ENCODE results near the gene IFNAR2. TPM values are rescaled to one million over a fixed set of nuclear protein-coding genes. Genes with fewer than 3 reads are reported as not detected.

IFNAR2 gene
- polyA plus RNA-seq, 6 donors from 2014 or later: 41.4 to 61.7 (median 50.8) TPM

DNA sequence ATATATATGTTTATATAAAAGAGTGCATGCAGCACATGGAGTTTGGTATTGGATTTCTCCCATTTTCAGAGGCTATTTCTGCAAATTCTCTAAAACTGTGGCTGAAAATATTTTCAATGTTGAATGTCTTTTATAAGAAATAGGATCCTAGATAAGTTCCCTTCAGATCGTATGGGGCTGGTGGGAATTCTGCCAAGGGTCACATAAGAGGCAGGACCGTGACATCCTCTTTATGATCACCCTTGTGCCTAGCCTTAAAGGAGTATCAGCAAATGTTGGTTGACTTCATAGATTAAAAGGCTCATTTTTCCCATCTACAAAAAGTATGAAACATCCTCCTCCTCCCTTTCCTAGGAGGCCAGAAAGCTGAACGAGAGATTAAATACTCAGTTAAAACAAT is 1.3 kb upstream of the IFNAR2 start:
- Mint-ChIP-seq H3K36me3 (peaks cover 0 to 10% of the 10 kb centered on the region in 2 donors), H3K27ac (peak overlapping the region in 1 of 6 donors; percentile 51), H3K4me3 (peak overlapping the region in 4 of 8 donors; percentile 9 to 98 (median 74)), H3K27me3 (no peaks in the 10 kb centered on the region), H3K9me3 (no peaks in the 10 kb centered on the region), H3K4me1 (peaks cover 26 to 34% (median 34%) of the 10 kb centered on the region in 3 donors)
- no peak for ATAC-seq (ENCODE audit: low read depth in 2 of 2)
- no peak for DNase-seq

DNA sequence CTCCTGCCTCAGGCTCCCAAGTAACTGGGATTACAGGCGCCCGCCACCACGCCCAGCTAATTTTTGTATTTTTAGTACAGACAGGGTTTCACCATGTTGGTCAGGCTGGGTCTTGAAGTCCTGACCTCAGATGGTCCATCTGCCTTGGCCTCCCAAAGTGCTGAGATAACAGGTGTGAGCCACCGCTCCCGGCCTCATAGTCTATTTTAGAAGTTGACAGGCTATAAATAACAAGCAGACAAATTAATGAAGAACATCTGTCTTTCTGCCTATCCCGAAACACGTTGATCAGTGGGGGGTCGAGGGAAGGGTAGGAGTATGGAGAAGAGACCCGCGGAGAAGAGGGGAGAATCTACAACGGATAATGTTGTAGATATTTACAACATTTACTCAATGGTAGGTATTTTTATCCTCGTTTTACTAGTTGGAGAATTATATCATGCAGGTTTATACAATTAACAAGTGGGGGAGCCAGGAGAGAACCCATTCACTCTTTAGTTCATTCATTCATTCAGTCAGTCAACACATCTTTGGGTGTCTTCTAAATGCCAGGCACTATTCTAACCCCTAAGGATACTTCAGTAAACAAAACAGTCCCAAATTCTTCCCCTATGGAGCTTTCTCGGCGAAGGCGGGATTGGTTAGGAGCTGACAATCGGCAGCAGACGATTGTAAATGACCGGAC is 497 bp upstream of the IFNAR2 start:
- no peak for DNase-seq
- ATAC-seq (ENCODE audit: low read depth in 2 of 2): peak; percentile 16 to 22
- peak overlapping the region; percentile 2 to 93 (median 76) for H3K27ac Mint-ChIP-seq
- H3K4me1 Mint-ChIP-seq: peaks cover 31 to 42% (median 42%) of the 10 kb centered on the region in 3 donors
- no peaks in the 10 kb centered on the region for H3K9me3 Mint-ChIP-seq
- H3K4me3 Mint-ChIP-seq: peak overlapping the region; percentile 62 to 98 (median 88)
- H3K27me3 Mint-ChIP-seq: no peaks in the 10 kb centered on the region
- H3K36me3 Mint-ChIP-seq: peaks cover 2 to 10% of the 10 kb centered on the region in 2 donors

DNA sequence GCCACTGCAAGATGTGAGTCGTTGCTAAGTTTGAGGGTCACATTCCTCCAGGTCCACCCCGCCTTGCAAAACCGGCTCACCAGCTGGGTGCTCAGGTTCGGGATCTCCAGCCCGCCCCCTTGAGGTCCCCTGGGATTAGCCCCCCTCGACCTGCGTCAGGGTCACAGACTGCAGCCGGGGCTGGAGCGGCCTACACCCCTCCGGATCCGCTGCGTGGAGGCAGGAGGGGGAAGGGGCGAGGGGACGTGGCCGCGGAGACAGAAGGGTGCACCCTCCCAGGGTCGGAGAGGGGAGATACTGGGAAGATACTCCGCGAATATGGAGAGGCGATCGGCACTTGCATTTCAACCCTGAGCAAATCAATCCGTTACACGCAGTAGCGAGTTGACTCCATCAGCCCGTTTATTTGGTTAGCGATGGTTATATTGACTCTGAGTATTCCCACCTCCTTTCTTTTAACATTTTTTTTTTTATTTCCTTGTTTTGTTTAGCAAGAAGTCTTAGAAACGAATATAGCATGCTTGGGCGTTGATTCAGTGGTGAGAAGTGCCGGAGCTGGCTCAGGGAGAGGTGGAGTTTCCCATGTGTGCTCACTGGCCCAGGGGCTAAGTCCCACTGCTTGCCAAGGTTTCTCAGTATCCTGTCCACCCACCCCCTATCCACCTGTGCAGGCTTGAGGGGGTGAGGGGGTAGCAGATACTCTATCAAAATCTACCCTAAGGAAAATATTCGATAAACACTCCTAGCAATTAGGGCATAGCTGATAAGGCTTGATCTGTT is 997 bp downstream of the IFNAR2 start:
- ATAC-seq (ENCODE audit: low read depth in 2 of 2) (peak; percentile 56 to 62), DNase-seq (peak; percentile 72)
- Mint-ChIP-seq H3K36me3 (peaks cover 7 to 10% of the 10 kb centered on the region in 2 donors), H3K27ac (peak overlapping the region; percentile 75 to 96 (median 92)), H3K9me3 (no peaks in the 10 kb centered on the region), H3K27me3 (no peaks in the 10 kb centered on the region), H3K4me1 (peaks cover 37 to 52% (median 42%) of the 10 kb centered on the region in 3 donors), H3K4me3 (peak overlapping the region; percentile 90 to 98 (median 92))

DNA sequence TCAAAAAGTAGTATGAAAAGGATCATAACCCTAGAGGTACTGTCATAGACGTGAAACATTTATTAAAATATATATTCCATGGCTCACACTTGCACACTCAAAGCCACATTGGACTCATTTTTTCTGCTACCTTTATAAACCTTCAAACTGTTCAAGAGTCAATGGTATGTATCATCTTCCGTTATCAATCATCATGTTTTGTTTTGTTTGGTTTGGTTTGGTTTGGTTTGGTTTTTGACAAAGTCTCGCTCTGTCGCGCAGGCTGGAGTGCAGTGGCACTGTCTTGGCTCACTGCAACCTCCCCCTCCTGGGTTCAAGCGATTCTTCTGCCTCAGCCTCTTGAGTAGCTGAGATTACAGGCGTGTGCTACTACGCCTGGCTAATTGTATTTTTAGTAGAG is 1.8 kb downstream of the IFNAR2 start:
- DNase-seq (no peak), ATAC-seq (ENCODE audit: low read depth in 2 of 2) (no peak)
- no peaks in the 10 kb centered on the region for H3K27me3 Mint-ChIP-seq
- H3K9me3 Mint-ChIP-seq: no peaks in the 10 kb centered on the region
- H3K27ac Mint-ChIP-seq: peak overlapping the region in 5 of 6 donors; percentile 44 to 95 (median 75)
- H3K4me1 Mint-ChIP-seq: peaks cover 45 to 56% (median 49%) of the 10 kb centered on the region in 3 donors
- H3K4me3 Mint-ChIP-seq: peak overlapping the region; percentile 76 to 98 (median 92)
- peaks cover 7 to 10% of the 10 kb centered on the region in 2 donors for H3K36me3 Mint-ChIP-seq

DNA sequence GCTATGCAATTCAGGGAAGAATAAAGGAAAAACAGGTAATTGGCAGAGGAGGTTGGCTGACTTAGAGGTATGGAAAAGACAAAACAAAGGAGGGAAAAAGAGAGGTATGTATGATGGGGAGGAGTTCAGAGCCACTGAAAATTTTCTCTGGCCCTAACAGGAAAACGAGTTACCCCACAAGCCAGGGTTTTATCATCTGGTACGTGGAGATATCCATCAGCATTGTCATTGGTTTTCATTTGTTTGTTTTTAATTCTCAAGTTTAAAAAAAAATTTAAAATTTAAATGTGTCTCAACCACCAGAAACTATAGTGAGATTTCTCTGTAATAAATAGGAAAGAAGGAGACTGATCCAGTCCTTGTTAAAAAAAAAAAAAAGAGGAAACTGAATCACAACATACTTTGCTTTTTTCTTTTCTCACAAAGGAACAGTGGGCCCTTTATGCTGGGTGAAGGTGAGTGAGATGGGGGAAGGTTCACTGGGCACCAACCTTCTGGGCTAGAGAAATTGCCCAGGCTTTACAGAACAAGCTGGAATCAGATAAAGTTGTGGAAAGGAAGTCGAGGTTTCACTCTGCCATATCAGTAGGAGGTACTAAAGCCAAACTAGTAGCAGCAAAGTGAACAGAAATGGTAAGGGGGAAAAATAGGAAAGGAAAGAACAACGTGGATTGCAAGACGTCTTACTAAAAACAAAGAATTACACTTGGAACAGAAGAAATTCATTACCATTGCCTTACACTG is 2.7 kb downstream of the IFNAR2 start:
- H3K27me3 Mint-ChIP-seq: no peaks in the 10 kb centered on the region

DNA sequence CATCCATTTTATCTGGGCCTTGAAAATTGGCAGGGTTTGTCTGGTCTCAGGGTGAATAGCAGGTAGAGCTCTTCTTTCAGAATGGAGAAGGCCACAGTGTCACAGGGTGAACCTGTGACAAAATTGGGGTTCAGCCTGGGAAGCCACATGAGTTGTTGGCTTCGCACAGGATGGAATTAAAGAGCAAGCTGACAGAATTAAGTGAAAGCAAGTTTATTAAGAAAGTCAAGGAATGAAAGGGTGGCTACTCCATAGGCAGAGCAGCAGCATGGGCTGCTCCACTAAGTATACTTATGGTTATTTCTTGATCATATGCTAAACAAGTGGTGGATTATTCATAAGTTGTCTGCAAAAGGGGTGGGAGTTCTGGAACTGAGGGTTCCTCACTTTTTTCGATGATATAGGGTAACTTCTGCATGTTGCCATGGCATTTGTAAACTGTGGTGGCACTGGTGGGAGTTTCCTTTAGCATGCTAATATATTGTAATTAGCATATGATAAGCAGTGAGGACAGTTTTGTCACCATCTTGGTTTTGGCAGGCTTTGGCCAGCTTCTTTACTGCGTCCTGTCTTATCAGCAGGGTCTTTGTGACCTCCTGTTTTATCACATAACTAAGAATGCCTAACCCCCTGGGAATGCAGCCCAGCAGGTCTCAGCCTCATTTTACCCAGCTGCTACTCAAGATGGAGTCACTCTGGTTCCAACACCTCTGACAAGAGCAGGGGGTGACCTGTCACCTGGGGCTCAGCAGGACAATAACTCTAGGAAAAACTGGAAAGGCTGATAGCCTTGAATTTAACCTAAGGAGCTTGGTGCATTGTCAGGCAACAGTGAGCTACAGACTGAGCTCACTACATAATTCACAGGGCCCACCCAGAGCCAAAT is 5.1 kb downstream of the IFNAR2 start:
- H3K27ac Mint-ChIP-seq: peak overlapping the region in 4 of 6 donors; percentile 34 to 68 (median 56)
- H3K4me3 Mint-ChIP-seq: peak overlapping the region in 2 of 8 donors; percentile 51 to 54
- DNase-seq: no peak

More for the DNA sequence above, 2.7 kb downstream of the IFNAR2 start:
- Mint-ChIP-seq H3K27ac (peak overlapping the region; percentile 65 to 95 (median 90)), H3K9me3 (no peaks in the 10 kb centered on the region), H3K36me3 (peaks cover 7 to 10% of the 10 kb centered on the region in 2 donors), H3K4me3 (peak overlapping the region; percentile 76 to 98 (median 92)), H3K4me1 (peaks cover 52 to 63% (median 58%) of the 10 kb centered on the region in 3 donors)
- DNase-seq: peak; percentile 19
- no peak for ATAC-seq (ENCODE audit: low read depth in 2 of 2)

GRCh38 chr21:33236013-33236686 is 6.4 kb downstream of the IFNAR2 start:
- Mint-ChIP-seq H3K27me3 (no peaks in the 10 kb centered on the region), H3K36me3 (peaks cover 10 to 14% of the 10 kb centered on the region in 2 donors), H3K4me1 (peaks cover 68 to 77% (median 74%) of the 10 kb centered on the region in 3 donors), H3K4me3 (no peak overlapping the region), H3K27ac (peak overlapping the region in 1 of 6 donors; percentile 27), H3K9me3 (no peaks in the 10 kb centered on the region)
- no peak for ATAC-seq (ENCODE audit: low read depth in 2 of 2)
- DNase-seq: no peak

More for the DNA sequence above, 5.1 kb downstream of the IFNAR2 start:
- H3K9me3 Mint-ChIP-seq: no peaks in the 10 kb centered on the region
- H3K4me1 Mint-ChIP-seq: peaks cover 65 to 75% (median 74%) of the 10 kb centered on the region in 3 donors
- no peaks in the 10 kb centered on the region for H3K27me3 Mint-ChIP-seq
- ATAC-seq (ENCODE audit: low read depth in 2 of 2): no peak
- peaks cover 10 to 14% of the 10 kb centered on the region in 2 donors for H3K36me3 Mint-ChIP-seq

- H3K9me3 Mint-ChIP-seq: no peaks in the 10 kb centered on the region
- no peak for DNase-seq
- no peaks in the 10 kb centered on the region for H3K27me3 Mint-ChIP-seq
- peaks cover 10 to 14% of the 10 kb centered on the region in 2 donors for H3K36me3 Mint-ChIP-seq
- peak overlapping the region in 4 of 6 donors; percentile 27 to 87 (median 66) for H3K27ac Mint-ChIP-seq
- no peak for ATAC-seq (ENCODE audit: low read depth in 2 of 2)
- peak overlapping the region in 1 of 8 donors; percentile 80 for H3K4me3 Mint-ChIP-seq
- peaks cover 65 to 74% (median 73%) of the 10 kb centered on the region in 3 donors for H3K4me1 Mint-ChIP-seq
Measured at GRCh38 chr21:33236766-33237165, 7.0 kb downstream of the IFNAR2 start.

GRCh38 chr21:33237486-33237885 is 7.7 kb downstream of the IFNAR2 start:
- no peak overlapping the region for H3K4me3 Mint-ChIP-seq
- H3K27me3 Mint-ChIP-seq: no peaks in the 10 kb centered on the region
- no peak for DNase-seq
- no peaks in the 10 kb centered on the region for H3K9me3 Mint-ChIP-seq
- peaks cover 9 to 19% of the 10 kb centered on the region in 2 donors for H3K36me3 Mint-ChIP-seq
- ATAC-seq (ENCODE audit: low read depth in 2 of 2): no peak
- H3K4me1 Mint-ChIP-seq: peaks cover 61 to 68% (median 66%) of the 10 kb centered on the region in 3 donors
- H3K27ac Mint-ChIP-seq: peak overlapping the region in 3 of 6 donors; percentile 3 to 90 (median 27)

GRCh38 chr21:33238146-33238545 is 8.4 kb downstream of the IFNAR2 start:
- Mint-ChIP-seq H3K27ac (peak overlapping the region in 5 of 6 donors; percentile 18 to 81 (median 61)), H3K36me3 (peaks cover 2 to 19% of the 10 kb centered on the region in 2 donors), H3K27me3 (no peaks in the 10 kb centered on the region), H3K4me1 (peaks cover 54 to 62% (median 59%) of the 10 kb centered on the region in 3 donors), H3K4me3 (peak overlapping the region in 2 of 8 donors; percentile 44), H3K9me3 (no peaks in the 10 kb centered on the region)
- DNase-seq (no peak), ATAC-seq (ENCODE audit: low read depth in 2 of 2) (no peak)

GRCh38 chr21:33238565-33239255 is 9.0 kb downstream of the IFNAR2 start:
- H3K9me3 Mint-ChIP-seq: no peaks in the 10 kb centered on the region
- H3K4me1 Mint-ChIP-seq: peaks cover 53 to 60% (median 58%) of the 10 kb centered on the region in 3 donors
- H3K27me3 Mint-ChIP-seq: no peaks in the 10 kb centered on the region
- peak in 1 of 2 donors; percentile 27 for ATAC-seq (ENCODE audit: low read depth in 2 of 2)
- peak overlapping the region in 5 of 6 donors; percentile 62 to 81 (median 75) for H3K27ac Mint-ChIP-seq
- H3K36me3 Mint-ChIP-seq: peaks cover 5 to 23% of the 10 kb centered on the region in 2 donors
- DNase-seq: no peak
- H3K4me3 Mint-ChIP-seq: peak overlapping the region in 3 of 8 donors; percentile 7 to 44 (median 13)
